Loucy (cell line): ENCODE results near the gene CDC23.

Experiments used
- CTCF ChIP-seq: fragments of 200-600 bp; sonication (generic); conservative IDR thresholded peaks from 2 replicates; pipeline ENCODE4 v1.5.1; 2014; ENCODE audit warnings: mild to moderate bottlenecking, antibody characterized with exemption, low read length
- EZH2phosphoT487 ChIP-seq: fragments of 200-600 bp; IDR thresholded peaks from 2 replicates; pipeline ENCODE4 v1.6.1; 2018; ENCODE audit warnings: antibody characterized with exemption, mild to moderate bottlenecking, moderate library complexity, borderline replicate concordance

- TF ChIP-seq CTCF = no peak
- TF ChIP-seq EZH2phosphoT487 = no peak
These were observed 30.3 kb downstream of the CDC23 start for GRCh38 chr5:138182808-138183207.
